ENCODE data around the gene LOXL3. TPM values are rescaled to one million over a fixed set of nuclear protein-coding genes. Genes with fewer than 3 reads are reported as not detected.

Gene LOXL3
- total and polyA plus RNA-seq, 2 of the 8 experiments (the other 6 are each of a cell fraction or from before 2014, with no cell fraction given) = 22.4 to 27.2 TPM

DNA sequence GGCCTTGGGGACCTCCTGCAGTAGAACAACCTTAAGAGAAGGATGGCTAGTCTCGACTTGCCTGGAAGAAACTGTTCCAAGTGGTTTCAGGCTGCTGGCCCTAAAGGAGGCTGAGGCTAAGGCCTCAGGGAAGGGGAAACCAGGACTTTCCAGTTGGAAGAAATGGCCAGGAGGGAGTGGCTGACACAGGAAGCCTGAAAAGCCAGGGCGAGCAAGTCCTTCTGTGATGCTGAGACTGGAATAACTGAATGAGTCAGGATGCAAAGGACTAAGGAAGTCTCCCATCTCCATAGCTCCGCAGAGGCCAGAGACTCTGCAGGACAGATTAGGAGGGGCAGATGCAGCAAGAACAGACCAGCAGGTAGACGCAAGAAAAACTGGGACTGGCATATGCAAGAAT, 16.6 kb downstream of the LOXL3 start (continued):
- TF ChIP-seq, protein P1, sequence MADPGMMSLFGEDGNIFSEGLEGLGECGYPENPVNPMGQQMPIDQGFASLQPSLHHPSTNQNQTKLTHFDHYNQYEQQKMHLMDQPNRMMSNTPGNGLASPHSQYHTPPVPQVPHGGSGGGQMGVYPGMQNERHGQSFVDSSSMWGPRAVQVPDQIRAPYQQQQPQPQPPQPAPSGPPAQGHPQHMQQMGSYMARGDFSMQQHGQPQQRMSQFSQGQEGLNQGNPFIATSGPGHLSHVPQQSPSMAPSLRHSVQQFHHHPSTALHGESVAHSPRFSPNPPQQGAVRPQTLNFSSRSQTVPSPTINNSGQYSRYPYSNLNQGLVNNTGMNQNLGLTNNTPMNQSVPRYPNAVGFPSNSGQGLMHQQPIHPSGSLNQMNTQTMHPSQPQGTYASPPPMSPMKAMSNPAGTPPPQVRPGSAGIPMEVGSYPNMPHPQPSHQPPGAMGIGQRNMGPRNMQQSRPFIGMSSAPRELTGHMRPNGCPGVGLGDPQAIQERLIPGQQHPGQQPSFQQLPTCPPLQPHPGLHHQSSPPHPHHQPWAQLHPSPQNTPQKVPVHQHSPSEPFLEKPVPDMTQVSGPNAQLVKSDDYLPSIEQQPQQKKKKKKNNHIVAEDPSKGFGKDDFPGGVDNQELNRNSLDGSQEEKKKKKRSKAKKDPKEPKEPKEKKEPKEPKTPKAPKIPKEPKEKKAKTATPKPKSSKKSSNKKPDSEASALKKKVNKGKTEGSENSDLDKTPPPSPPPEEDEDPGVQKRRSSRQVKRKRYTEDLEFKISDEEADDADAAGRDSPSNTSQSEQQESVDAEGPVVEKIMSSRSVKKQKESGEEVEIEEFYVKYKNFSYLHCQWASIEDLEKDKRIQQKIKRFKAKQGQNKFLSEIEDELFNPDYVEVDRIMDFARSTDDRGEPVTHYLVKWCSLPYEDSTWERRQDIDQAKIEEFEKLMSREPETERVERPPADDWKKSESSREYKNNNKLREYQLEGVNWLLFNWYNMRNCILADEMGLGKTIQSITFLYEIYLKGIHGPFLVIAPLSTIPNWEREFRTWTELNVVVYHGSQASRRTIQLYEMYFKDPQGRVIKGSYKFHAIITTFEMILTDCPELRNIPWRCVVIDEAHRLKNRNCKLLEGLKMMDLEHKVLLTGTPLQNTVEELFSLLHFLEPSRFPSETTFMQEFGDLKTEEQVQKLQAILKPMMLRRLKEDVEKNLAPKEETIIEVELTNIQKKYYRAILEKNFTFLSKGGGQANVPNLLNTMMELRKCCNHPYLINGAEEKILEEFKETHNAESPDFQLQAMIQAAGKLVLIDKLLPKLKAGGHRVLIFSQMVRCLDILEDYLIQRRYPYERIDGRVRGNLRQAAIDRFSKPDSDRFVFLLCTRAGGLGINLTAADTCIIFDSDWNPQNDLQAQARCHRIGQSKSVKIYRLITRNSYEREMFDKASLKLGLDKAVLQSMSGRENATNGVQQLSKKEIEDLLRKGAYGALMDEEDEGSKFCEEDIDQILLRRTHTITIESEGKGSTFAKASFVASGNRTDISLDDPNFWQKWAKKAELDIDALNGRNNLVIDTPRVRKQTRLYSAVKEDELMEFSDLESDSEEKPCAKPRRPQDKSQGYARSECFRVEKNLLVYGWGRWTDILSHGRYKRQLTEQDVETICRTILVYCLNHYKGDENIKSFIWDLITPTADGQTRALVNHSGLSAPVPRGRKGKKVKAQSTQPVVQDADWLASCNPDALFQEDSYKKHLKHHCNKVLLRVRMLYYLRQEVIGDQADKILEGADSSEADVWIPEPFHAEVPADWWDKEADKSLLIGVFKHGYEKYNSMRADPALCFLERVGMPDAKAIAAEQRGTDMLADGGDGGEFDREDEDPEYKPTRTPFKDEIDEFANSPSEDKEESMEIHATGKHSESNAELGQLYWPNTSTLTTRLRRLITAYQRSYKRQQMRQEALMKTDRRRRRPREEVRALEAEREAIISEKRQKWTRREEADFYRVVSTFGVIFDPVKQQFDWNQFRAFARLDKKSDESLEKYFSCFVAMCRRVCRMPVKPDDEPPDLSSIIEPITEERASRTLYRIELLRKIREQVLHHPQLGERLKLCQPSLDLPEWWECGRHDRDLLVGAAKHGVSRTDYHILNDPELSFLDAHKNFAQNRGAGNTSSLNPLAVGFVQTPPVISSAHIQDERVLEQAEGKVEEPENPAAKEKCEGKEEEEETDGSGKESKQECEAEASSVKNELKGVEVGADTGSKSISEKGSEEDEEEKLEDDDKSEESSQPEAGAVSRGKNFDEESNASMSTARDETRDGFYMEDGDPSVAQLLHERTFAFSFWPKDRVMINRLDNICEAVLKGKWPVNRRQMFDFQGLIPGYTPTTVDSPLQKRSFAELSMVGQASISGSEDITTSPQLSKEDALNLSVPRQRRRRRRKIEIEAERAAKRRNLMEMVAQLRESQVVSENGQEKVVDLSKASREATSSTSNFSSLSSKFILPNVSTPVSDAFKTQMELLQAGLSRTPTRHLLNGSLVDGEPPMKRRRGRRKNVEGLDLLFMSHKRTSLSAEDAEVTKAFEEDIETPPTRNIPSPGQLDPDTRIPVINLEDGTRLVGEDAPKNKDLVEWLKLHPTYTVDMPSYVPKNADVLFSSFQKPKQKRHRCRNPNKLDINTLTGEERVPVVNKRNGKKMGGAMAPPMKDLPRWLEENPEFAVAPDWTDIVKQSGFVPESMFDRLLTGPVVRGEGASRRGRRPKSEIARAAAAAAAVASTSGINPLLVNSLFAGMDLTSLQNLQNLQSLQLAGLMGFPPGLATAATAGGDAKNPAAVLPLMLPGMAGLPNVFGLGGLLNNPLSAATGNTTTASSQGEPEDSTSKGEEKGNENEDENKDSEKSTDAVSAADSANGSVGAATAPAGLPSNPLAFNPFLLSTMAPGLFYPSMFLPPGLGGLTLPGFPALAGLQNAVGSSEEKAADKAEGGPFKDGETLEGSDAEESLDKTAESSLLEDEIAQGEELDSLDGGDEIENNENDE (IDR thresholded peaks at IDR 0.05; ENCODE audit: insufficient replicate concordance, low read length) = no peak
- no peak for TF ChIP-seq CTBP2 (IDR thresholded peaks at IDR 0.05; ENCODE audit: borderline replicate concordance, insufficient read depth, insufficient read length, low read length)
